ENCODE results near the gene XPR1. TPM values are rescaled to one million over a fixed set of nuclear protein-coding genes. Genes with fewer than 3 reads are reported as not detected.

Gene XPR1
- total and polyA plus RNA-seq, 7 experiments from 2014 or later = 5.4 to 19.7 (median 15.4) TPM

GRCh38 chr1:180926164-180926981, 294.6 kb downstream of the XPR1 start:
- Histone ChIP-seq H3K4me3 (ENCODE audit: low read length) (no peak overlapping the region), H3K36me3 (ENCODE audit: control insufficient read depth in 2 of 3, insufficient read depth in 3 of 3, low read length in 3 of 3) (no peaks in the 10 kb centered on the region), H3K27me3 (ENCODE audit: control insufficient read depth in 2 of 2, insufficient read depth in 2 of 2, low read length in 2 of 2) (no peaks in the 10 kb centered on the region), H3K9me3 (ENCODE audit: control insufficient read depth in 2 of 3, low read length in 3 of 3) (no peaks in the 10 kb centered on the region), H3K4me1 (ENCODE audit: control insufficient read depth in 2 of 2, insufficient read depth in 2 of 2, low read length in 2 of 2) (no peaks in the 10 kb centered on the region), H3K27ac (ENCODE audit: low read depth, low read length) (no peak overlapping the region)
- ChIA-PET POLR2A (no interaction called here), CTCF (no interaction called here)
- peaks cover 0 to 10% (median 0%) of the 10 kb centered on the region in 7 donors for H3K4me1 Mint-ChIP-seq
- no peaks in the 10 kb centered on the region for H3K36me3 Mint-ChIP-seq
- peaks cover 0 to 5% (median 0%) of the 10 kb centered on the region in 5 donors for H3K27me3 Mint-ChIP-seq
- DNase-seq = peak in 1 of 9 donors; percentile 13
- no peak overlapping the region for H3K4me3 Mint-ChIP-seq
- no peaks in the 10 kb centered on the region for H3K9me3 Mint-ChIP-seq
- peak; percentile 28 for ATAC-seq
- no peak overlapping the region for H3K27ac Mint-ChIP-seq
- intact Hi-C loops (cut with micrococcal nuclease) = no loop called here

- ATAC-seq (no peak), DNase-seq (no peak)
- Histone ChIP-seq H3K27me3 (ENCODE audit: control insufficient read depth in 2 of 2, insufficient read depth in 2 of 2, low read length in 2 of 2) (no peaks in the 10 kb centered on the region), H3K4me3 (ENCODE audit: low read length) (no peak overlapping the region), H3K9me3 (ENCODE audit: control insufficient read depth in 2 of 3, low read length in 3 of 3) (no peaks in the 10 kb centered on the region), H3K36me3 (ENCODE audit: control insufficient read depth in 2 of 3, insufficient read depth in 3 of 3, low read length in 3 of 3) (no peaks in the 10 kb centered on the region), H3K4me1 (ENCODE audit: control insufficient read depth in 2 of 2, insufficient read depth in 2 of 2, low read length in 2 of 2) (no peaks in the 10 kb centered on the region), H3K27ac (ENCODE audit: low read depth, low read length) (no peak overlapping the region)
- Mint-ChIP-seq H3K4me1 (peaks cover 0 to 10% (median 0%) of the 10 kb centered on the region in 7 donors), H3K36me3 (no peaks in the 10 kb centered on the region), H3K9me3 (no peaks in the 10 kb centered on the region), H3K27ac (no peak overlapping the region), H3K4me3 (no peak overlapping the region), H3K27me3 (peaks cover 0 to 5% (median 0%) of the 10 kb centered on the region in 5 donors)
- POLR2A ChIA-PET = no interaction called here
- CTCF ChIA-PET = no interaction called here
- intact Hi-C loops (cut with micrococcal nuclease) = no loop called here
Measured at GRCh38 chr1:180927348-180927747, 295.5 kb downstream of the XPR1 start.

GRCh38 chr1:180927841-180928240, 296.0 kb downstream of the XPR1 start:
- Histone ChIP-seq H3K9me3 (ENCODE audit: control insufficient read depth in 2 of 3, low read length in 3 of 3) (no peaks in the 10 kb centered on the region), H3K4me3 (ENCODE audit: low read length) (no peak overlapping the region), H3K36me3 (ENCODE audit: control insufficient read depth in 2 of 3, insufficient read depth in 3 of 3, low read length in 3 of 3) (no peaks in the 10 kb centered on the region), H3K27me3 (ENCODE audit: control insufficient read depth in 2 of 2, insufficient read depth in 2 of 2, low read length in 2 of 2) (no peaks in the 10 kb centered on the region), H3K4me1 (ENCODE audit: control insufficient read depth in 2 of 2, insufficient read depth in 2 of 2, low read length in 2 of 2) (no peaks in the 10 kb centered on the region), H3K27ac (ENCODE audit: low read depth, low read length) (no peak overlapping the region)
- H3K4me1 Mint-ChIP-seq = peaks cover 0 to 10% (median 0%) of the 10 kb centered on the region in 7 donors
- intact Hi-C loops (cut with micrococcal nuclease) = no loop called here
- no peak for DNase-seq
- no peak for ATAC-seq
- peaks cover 0 to 5% (median 0%) of the 10 kb centered on the region in 5 donors for H3K27me3 Mint-ChIP-seq
- H3K27ac Mint-ChIP-seq = no peak overlapping the region
- H3K4me3 Mint-ChIP-seq = no peak overlapping the region
- H3K9me3 Mint-ChIP-seq = no peaks in the 10 kb centered on the region
- ChIA-PET POLR2A (no interaction called here), CTCF (no interaction called here)
- H3K36me3 Mint-ChIP-seq = no peaks in the 10 kb centered on the region

GRCh38 chr1:180928331-180929230, 296.8 kb downstream of the XPR1 start:
- no peak overlapping the region for H3K27ac ChIP-seq (ENCODE audit: low read depth, low read length)
- no peaks in the 10 kb centered on the region for H3K36me3 Mint-ChIP-seq
- peaks cover 0 to 10% (median 0%) of the 10 kb centered on the region in 7 donors for H3K4me1 Mint-ChIP-seq
- H3K9me3 Mint-ChIP-seq = no peaks in the 10 kb centered on the region
- H3K27me3 Mint-ChIP-seq = peaks cover 0 to 5% (median 0%) of the 10 kb centered on the region in 5 donors
- intact Hi-C loops (cut with micrococcal nuclease) = no loop called here
- no peak for DNase-seq
- H3K4me1 ChIP-seq (ENCODE audit: control insufficient read depth in 2 of 2, insufficient read depth in 2 of 2, low read length in 2 of 2) = no peaks in the 10 kb centered on the region
- H3K4me3 ChIP-seq (ENCODE audit: low read length) = no peak overlapping the region
- POLR2A ChIA-PET = no interaction called here
- peak overlapping the region in 1 of 9 donors; percentile 13 for H3K27ac Mint-ChIP-seq
- H3K9me3 ChIP-seq (ENCODE audit: control insufficient read depth in 2 of 3, low read length in 3 of 3) = no peaks in the 10 kb centered on the region
- H3K36me3 ChIP-seq (ENCODE audit: control insufficient read depth in 2 of 3, insufficient read depth in 3 of 3, low read length in 3 of 3) = no peaks in the 10 kb centered on the region
- H3K27me3 ChIP-seq (ENCODE audit: control insufficient read depth in 2 of 2, insufficient read depth in 2 of 2, low read length in 2 of 2) = no peaks in the 10 kb centered on the region
- H3K4me3 Mint-ChIP-seq = no peak overlapping the region
- CTCF ChIA-PET = no interaction called here
- no peak for ATAC-seq

- Histone ChIP-seq H3K27me3 (ENCODE audit: control insufficient read depth in 2 of 2, insufficient read depth in 2 of 2, low read length in 2 of 2) (no peaks in the 10 kb centered on the region), H3K4me3 (ENCODE audit: low read length) (no peak overlapping the region), H3K36me3 (ENCODE audit: control insufficient read depth in 2 of 3, insufficient read depth in 3 of 3, low read length in 3 of 3) (no peaks in the 10 kb centered on the region), H3K9me3 (ENCODE audit: control insufficient read depth in 2 of 3, low read length in 3 of 3) (no peaks in the 10 kb centered on the region), H3K27ac (ENCODE audit: low read depth, low read length) (no peak overlapping the region), H3K4me1 (ENCODE audit: control insufficient read depth in 2 of 2, insufficient read depth in 2 of 2, low read length in 2 of 2) (no peaks in the 10 kb centered on the region)
- intact Hi-C loops (cut with micrococcal nuclease) = no loop called here
- Mint-ChIP-seq H3K27ac (no peak overlapping the region), H3K4me1 (peaks cover 0 to 10% (median 0%) of the 10 kb centered on the region in 7 donors), H3K27me3 (peaks cover 0 to under 1% (median 0%) of the 10 kb centered on the region in 5 donors), H3K4me3 (no peak overlapping the region), H3K36me3 (no peaks in the 10 kb centered on the region), H3K9me3 (no peaks in the 10 kb centered on the region)
- ChIA-PET POLR2A (no interaction called here), CTCF (no interaction called here)
- ATAC-seq = no peak
- no peak for DNase-seq
Measured at GRCh38 chr1:180929389-180929788, 297.6 kb downstream of the XPR1 start.

GRCh38 chr1:180930687-180931086, 298.9 kb downstream of the XPR1 start:
- no peaks in the 10 kb centered on the region for H3K36me3 Mint-ChIP-seq
- peaks cover 0 to 10% (median 4%) of the 10 kb centered on the region in 7 donors for H3K4me1 Mint-ChIP-seq
- no peak for ATAC-seq
- Histone ChIP-seq H3K9me3 (ENCODE audit: control insufficient read depth in 2 of 3, low read length in 3 of 3) (no peaks in the 10 kb centered on the region), H3K36me3 (ENCODE audit: control insufficient read depth in 2 of 3, insufficient read depth in 3 of 3, low read length in 3 of 3) (no peaks in the 10 kb centered on the region), H3K27me3 (ENCODE audit: control insufficient read depth in 2 of 2, insufficient read depth in 2 of 2, low read length in 2 of 2) (no peaks in the 10 kb centered on the region), H3K27ac (ENCODE audit: low read depth, low read length) (no peak overlapping the region), H3K4me3 (ENCODE audit: low read length) (no peak overlapping the region), H3K4me1 (ENCODE audit: control insufficient read depth in 2 of 2, insufficient read depth in 2 of 2, low read length in 2 of 2) (no peaks in the 10 kb centered on the region)
- ChIA-PET CTCF (no interaction called here), POLR2A (no interaction called here)
- no peak for DNase-seq
- H3K27me3 Mint-ChIP-seq = peaks cover 0 to 4% (median 0%) of the 10 kb centered on the region in 5 donors
- H3K4me3 Mint-ChIP-seq = no peak overlapping the region
- H3K9me3 Mint-ChIP-seq = no peaks in the 10 kb centered on the region
- intact Hi-C loops (cut with micrococcal nuclease) = no loop called here
- no peak overlapping the region for H3K27ac Mint-ChIP-seq

All from naive thymus-derived CD4-positive, alpha-beta T cell (primary cell).